HepG2 (cell line): Measurements from ENCODE around the gene BLVRA. TPM values are rescaled to one million over a fixed set of nuclear protein-coding genes. Genes with fewer than 3 reads are reported as not detected.
A peak's percentile ranks its signal among the peaks of the same experiment; 100 is the strongest.

Source experiments
- FOXA3 ChIP-seq: IDR thresholded peaks from 2 replicates; pipeline ENCODE4 v1.6.1; 2016; ENCODE audit warnings: missing genetic modification reagents, missing compliant biosample characterization
- MZF1 ChIP-seq: sonication (generic); formaldehyde crosslinking; IDR thresholded peaks from 2 replicates; pipeline ENCODE4 v1.8.1; 2023; ENCODE audit warnings: mild to moderate bottlenecking, missing genetic modification reagents, borderline replicate concordance
- NFRKB ChIP-seq: fragments of 450-650 bp; IDR thresholded peaks from 2 replicates; pipeline ENCODE4 v1.6.1; 2017
- PAWR ChIP-seq: sonication (generic); formaldehyde crosslinking; IDR thresholded peaks from 2 replicates; pipeline ENCODE4 v1.4.0; 2020; ENCODE audit warnings: missing genetic modification reagents, mild to moderate bottlenecking, borderline replicate concordance
- SMARCE1 ChIP-seq: fragments of 450-650 bp; IDR thresholded peaks from 2 replicates; pipeline ENCODE4 v1.6.1; 2017; ENCODE audit warnings: borderline replicate concordance
- SPEN ChIP-seq: sonication (generic); formaldehyde crosslinking; IDR thresholded peaks from 2 replicates; pipeline ENCODE4 v1.5.1; 2020; ENCODE audit warnings: low read depth, mild to moderate bottlenecking, missing genetic modification reagents
- ZFP1 ChIP-seq: IDR thresholded peaks from 2 replicates; pipeline ENCODE4 v1.6.1; 2016
- ZNF253 ChIP-seq: sonication (generic); formaldehyde crosslinking; IDR thresholded peaks from 2 replicates; pipeline ENCODE4 v1.8.0; 2022; ENCODE audit warnings: mild to moderate bottlenecking, missing genetic modification reagents, borderline replicate concordance
- ZNF337 ChIP-seq: sonication (generic); formaldehyde crosslinking; IDR thresholded peaks from 2 replicates; pipeline ENCODE4 v1.5.1; 2020; ENCODE audit warnings: missing genetic modification reagents, low read depth, mild to moderate bottlenecking, borderline replicate concordance
- polyA plus RNA-seq, 8 experiments: library from polyadenylated mRNA; depleted of rRNA in 3 of 8; stranded (reverse) in 7 of 8; unstranded in 1 of 8; fragments of >200 nt; fragmentation: Illumina TruSeq in 4 of 8; extraction: Trizol in 4 of 8; gene quantifications; 2 replicates each; pipeline versions ENCODE4 v1.2.1 to v1.2.3, GENCODE V29; 2011 to 2016; ENCODE audit warnings: low read depth in 4 of 8, missing spikeins in 1 of 8, mixed read lengths in 1 of 8; ENCODE audit not compliant: insufficient read depth in 1 of 8
- total RNA-seq, 5 experiments: library from RNA; depleted of rRNA; stranded (reverse); fragments of >200 nt; fragmentation: Illumina TruSeq; extraction: Trizol; gene quantifications; 2 replicates each; pipeline ENCODE4 v1.2.3, GENCODE V29; 2016; ENCODE audit warnings: low read depth in 1 of 5
- TF ChIP-seq, protein P1 (sequence below): sonication (generic); formaldehyde crosslinking; IDR thresholded peaks from 2 replicates; pipeline ENCODE4 v1.4.0; 2020; ENCODE audit warnings: mild to moderate bottlenecking, missing genetic modification reagents, borderline replicate concordance
- TF ChIP-seq, protein P2 (sequence below): sonication (generic); formaldehyde crosslinking; IDR thresholded peaks from 2 replicates; pipeline ENCODE4 v1.9.0; 2021; ENCODE audit warnings: missing genetic modification reagents, mild to moderate bottlenecking, borderline replicate concordance
- TF ChIP-seq, protein P3 (sequence below): IDR thresholded peaks from 2 replicates; pipeline ENCODE4 v1.6.1; 2016; ENCODE audit warnings: missing biosample characterization, missing genetic modification reagents, low read depth
- TF ChIP-seq, protein P4 (sequence below): sonication (generic); formaldehyde crosslinking; IDR thresholded peaks from 2 replicates; pipeline ENCODE4 v1.4.0; 2020; ENCODE audit warnings: missing genetic modification reagents

BLVRA gene
- total and polyA plus RNA-seq, 2 of the 13 experiments (the other 11 are each of a cell fraction or from before 2014, with no cell fraction given) = 39.2 to 64.2 TPM

DNA sequence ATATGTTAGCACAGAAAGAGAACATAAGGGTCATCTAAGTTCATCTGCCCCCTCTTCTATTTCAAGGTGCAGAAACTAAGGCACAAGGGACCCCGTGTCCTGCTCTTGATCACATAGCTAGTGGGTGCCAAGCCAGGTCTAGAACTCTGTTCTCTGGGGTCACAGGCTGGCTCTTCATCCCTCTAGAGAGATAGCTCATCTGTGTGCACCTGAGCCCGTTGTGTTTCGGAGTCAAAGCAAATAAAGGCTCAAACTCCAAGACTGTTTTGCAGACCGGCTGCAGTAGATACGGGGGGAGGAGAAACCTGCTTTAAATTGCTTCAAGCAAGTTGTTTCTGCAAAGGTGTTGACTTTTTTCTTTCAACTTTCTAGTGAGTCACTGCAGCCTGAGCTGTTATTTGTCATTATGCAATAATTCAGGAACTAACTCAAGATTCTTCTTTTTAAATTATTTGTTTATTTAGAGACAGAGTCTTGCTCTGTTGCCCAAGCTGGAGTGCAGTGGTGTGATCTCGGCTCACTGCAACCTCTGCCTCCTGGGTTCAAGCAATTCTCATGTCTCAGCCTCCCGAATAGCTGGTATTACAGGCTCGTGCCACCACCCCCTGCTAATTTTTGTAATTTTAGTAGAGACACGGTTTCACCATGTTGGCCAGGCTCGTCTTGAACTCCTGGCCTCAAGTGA is 6.5 kb downstream of the BLVRA start (continued):
- TF ChIP-seq, protein P1, sequence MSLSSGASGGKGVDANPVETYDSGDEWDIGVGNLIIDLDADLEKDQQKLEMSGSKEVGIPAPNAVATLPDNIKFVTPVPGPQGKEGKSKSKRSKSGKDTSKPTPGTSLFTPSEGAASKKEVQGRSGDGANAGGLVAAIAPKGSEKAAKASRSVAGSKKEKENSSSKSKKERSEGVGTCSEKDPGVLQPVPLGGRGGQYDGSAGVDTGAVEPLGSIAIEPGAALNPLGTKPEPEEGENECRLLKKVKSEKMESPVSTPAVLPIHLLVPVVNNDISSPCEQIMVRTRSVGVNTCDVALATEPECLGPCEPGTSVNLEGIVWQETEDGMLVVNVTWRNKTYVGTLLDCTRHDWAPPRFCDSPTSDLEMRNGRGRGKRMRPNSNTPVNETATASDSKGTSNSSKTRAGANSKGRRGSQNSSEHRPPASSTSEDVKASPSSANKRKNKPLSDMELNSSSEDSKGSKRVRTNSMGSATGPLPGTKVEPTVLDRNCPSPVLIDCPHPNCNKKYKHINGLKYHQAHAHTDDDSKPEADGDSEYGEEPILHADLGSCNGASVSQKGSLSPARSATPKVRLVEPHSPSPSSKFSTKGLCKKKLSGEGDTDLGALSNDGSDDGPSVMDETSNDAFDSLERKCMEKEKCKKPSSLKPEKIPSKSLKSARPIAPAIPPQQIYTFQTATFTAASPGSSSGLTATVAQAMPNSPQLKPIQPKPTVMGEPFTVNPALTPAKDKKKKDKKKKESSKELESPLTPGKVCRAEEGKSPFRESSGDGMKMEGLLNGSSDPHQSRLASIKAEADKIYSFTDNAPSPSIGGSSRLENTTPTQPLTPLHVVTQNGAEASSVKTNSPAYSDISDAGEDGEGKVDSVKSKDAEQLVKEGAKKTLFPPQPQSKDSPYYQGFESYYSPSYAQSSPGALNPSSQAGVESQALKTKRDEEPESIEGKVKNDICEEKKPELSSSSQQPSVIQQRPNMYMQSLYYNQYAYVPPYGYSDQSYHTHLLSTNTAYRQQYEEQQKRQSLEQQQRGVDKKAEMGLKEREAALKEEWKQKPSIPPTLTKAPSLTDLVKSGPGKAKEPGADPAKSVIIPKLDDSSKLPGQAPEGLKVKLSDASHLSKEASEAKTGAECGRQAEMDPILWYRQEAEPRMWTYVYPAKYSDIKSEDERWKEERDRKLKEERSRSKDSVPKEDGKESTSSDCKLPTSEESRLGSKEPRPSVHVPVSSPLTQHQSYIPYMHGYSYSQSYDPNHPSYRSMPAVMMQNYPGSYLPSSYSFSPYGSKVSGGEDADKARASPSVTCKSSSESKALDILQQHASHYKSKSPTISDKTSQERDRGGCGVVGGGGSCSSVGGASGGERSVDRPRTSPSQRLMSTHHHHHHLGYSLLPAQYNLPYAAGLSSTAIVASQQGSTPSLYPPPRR (CRISPR knock-in tag) = no peak
- TF ChIP-seq ZNF337 (CRISPR knock-in tag) = no peak
- TF ChIP-seq SMARCE1 = no peak
- TF ChIP-seq FOXA3 (CRISPR knock-in tag) = peak; percentile 85
- TF ChIP-seq, protein P2, sequence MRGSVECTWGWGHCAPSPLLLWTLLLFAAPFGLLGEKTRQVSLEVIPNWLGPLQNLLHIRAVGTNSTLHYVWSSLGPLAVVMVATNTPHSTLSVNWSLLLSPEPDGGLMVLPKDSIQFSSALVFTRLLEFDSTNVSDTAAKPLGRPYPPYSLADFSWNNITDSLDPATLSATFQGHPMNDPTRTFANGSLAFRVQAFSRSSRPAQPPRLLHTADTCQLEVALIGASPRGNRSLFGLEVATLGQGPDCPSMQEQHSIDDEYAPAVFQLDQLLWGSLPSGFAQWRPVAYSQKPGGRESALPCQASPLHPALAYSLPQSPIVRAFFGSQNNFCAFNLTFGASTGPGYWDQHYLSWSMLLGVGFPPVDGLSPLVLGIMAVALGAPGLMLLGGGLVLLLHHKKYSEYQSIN (CRISPR knock-in tag) = no peak
- no peak for TF ChIP-seq ZNF253 (CRISPR knock-in tag)
- no peak for TF ChIP-seq ZFP1 (CRISPR knock-in tag)
- TF ChIP-seq, protein P3, sequence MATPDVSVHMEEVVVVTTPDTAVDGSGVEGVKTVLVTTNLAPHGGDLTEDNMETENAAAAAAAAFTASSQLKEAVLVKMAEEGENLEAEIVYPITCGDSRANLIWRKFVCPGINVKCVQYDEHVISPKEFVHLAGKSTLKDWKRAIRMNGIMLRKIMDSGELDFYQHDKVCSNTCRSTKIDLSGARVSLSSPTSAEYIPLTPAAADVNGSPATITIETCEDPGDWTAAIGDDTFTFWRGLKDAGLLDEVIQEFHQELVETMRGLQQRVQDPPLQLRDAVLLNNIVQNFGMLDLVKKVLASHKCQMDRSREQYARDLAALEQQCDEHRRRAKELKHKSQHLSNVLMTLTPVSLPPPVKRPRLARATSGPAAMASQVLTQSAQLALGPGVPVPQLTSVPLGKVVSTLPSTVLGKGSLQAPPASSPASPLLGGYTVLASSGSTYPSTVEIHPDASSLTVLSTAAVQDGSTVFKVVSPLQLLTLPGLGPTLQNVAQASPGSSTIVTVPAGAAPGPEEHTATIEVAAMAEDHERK (CRISPR knock-in tag) = no peak
- no peak for TF ChIP-seq NFRKB
- TF ChIP-seq, protein P4, sequence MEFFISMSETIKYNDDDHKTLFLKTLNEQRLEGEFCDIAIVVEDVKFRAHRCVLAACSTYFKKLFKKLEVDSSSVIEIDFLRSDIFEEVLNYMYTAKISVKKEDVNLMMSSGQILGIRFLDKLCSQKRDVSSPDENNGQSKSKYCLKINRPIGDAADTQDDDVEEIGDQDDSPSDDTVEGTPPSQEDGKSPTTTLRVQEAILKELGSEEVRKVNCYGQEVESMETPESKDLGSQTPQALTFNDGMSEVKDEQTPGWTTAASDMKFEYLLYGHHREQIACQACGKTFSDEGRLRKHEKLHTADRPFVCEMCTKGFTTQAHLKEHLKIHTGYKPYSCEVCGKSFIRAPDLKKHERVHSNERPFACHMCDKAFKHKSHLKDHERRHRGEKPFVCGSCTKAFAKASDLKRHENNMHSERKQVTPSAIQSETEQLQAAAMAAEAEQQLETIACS (CRISPR knock-in tag) = no peak
- no peak for TF ChIP-seq MZF1 (CRISPR knock-in tag)
- TF ChIP-seq PAWR (CRISPR knock-in tag) = no peak
- no peak for TF ChIP-seq SPEN (CRISPR knock-in tag)
